ENCODE results near the gene VEPH1.

VEPH1 gene

GRCh38 chr3:157418104-157418503 lies 85.1 kb downstream of the VEPH1 start:
- H3K4me1 Mint-ChIP-seq (ENCODE audit: low read depth in 2 of 2): no peaks in the 10 kb centered on the region
- H3K4me3 Mint-ChIP-seq: no peak overlapping the region
- no peak for ATAC-seq (replicated peaks)
- no peaks in the 10 kb centered on the region for H3K27me3 Mint-ChIP-seq
- no peak for DNase-seq
- no peaks in the 10 kb centered on the region for H3K36me3 Mint-ChIP-seq (ENCODE audit: insufficient read depth)
- no peak overlapping the region for H3K27ac Mint-ChIP-seq
- peaks cover 0 to 2% of the 10 kb centered on the region in 2 donors for H3K9me3 Mint-ChIP-seq

GRCh38 chr3:157417247-157417646 lies 86.0 kb downstream of the VEPH1 start:
- Mint-ChIP-seq H3K27ac (no peak overlapping the region), H3K9me3 (no peaks in the 10 kb centered on the region)

GRCh38 chr3:157416347-157417087 lies 86.7 kb downstream of the VEPH1 start:
- Mint-ChIP-seq H3K27me3 (no peaks in the 10 kb centered on the region), H3K36me3 (ENCODE audit: insufficient read depth) (no peaks in the 10 kb centered on the region), H3K4me3 (no peak overlapping the region), H3K9me3 (no peaks in the 10 kb centered on the region), H3K27ac (no peak overlapping the region), H3K4me1 (ENCODE audit: low read depth in 2 of 2) (no peaks in the 10 kb centered on the region)
- ATAC-seq (replicated peaks) (no peak), DNase-seq (no peak)

More at GRCh38 chr3:157417247-157417646, 86.0 kb downstream of the VEPH1 start:
- H3K36me3 Mint-ChIP-seq (ENCODE audit: insufficient read depth): no peaks in the 10 kb centered on the region
- ATAC-seq (replicated peaks): no peak
- H3K4me1 Mint-ChIP-seq (ENCODE audit: low read depth in 2 of 2): no peaks in the 10 kb centered on the region
- H3K27me3 Mint-ChIP-seq: no peaks in the 10 kb centered on the region
- DNase-seq: no peak
- no peak overlapping the region for H3K4me3 Mint-ChIP-seq

GRCh38 chr3:157414861-157415260 lies 88.4 kb downstream of the VEPH1 start:
- H3K27ac Mint-ChIP-seq: no peak overlapping the region
- H3K36me3 Mint-ChIP-seq (ENCODE audit: insufficient read depth): no peaks in the 10 kb centered on the region
- H3K9me3 Mint-ChIP-seq: no peaks in the 10 kb centered on the region
- DNase-seq: no peak
- H3K4me1 Mint-ChIP-seq (ENCODE audit: low read depth in 2 of 2): no peaks in the 10 kb centered on the region
- no peak for ATAC-seq (replicated peaks)
- no peaks in the 10 kb centered on the region for H3K27me3 Mint-ChIP-seq
- no peak overlapping the region for H3K4me3 Mint-ChIP-seq

DNA sequence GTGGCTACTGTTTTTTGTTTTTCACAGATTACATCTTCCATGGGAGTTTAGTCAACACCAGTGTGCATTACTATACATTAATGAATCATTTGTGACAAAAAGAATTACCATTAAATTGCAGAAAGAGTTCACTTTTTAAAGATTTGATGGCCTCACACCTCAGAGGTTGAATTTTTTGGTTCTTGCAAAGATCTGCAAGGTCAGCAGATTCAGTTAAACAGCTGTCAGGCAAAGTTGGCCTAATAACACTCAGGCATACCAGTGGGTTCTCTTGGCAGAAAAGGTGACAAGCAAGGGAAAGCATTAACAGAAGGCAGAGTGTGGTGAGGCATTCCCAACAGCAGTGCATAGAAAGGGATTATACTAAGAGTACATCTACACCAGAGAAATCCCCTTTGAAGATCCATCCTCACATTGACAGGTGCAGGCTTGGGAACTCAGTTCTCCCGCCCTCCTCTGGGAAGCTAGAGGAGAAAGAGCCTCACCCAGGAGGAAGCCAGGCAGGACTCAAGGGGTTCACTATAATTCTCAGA lies 90.8 kb downstream of the VEPH1 start:
- Mint-ChIP-seq H3K4me1 (ENCODE audit: low read depth in 2 of 2) (no peaks in the 10 kb centered on the region), H3K36me3 (ENCODE audit: insufficient read depth) (no peaks in the 10 kb centered on the region), H3K9me3 (no peaks in the 10 kb centered on the region), H3K27ac (no peak overlapping the region), H3K4me3 (no peak overlapping the region), H3K27me3 (no peaks in the 10 kb centered on the region)
- DNase-seq (no peak), ATAC-seq (replicated peaks) (no peak)

GRCh38 chr3:157410945-157411344 lies 92.3 kb downstream of the VEPH1 start:
- Mint-ChIP-seq H3K4me1 (ENCODE audit: low read depth in 2 of 2) (no peaks in the 10 kb centered on the region), H3K4me3 (no peak overlapping the region), H3K27ac (no peak overlapping the region), H3K9me3 (no peaks in the 10 kb centered on the region), H3K27me3 (no peaks in the 10 kb centered on the region), H3K36me3 (ENCODE audit: insufficient read depth) (no peaks in the 10 kb centered on the region)
- ATAC-seq (replicated peaks) (no peak), DNase-seq (no peak)

- H3K9me3 Mint-ChIP-seq: peaks cover 0 to 4% of the 10 kb centered on the region in 2 donors
- no peaks in the 10 kb centered on the region for H3K4me1 Mint-ChIP-seq (ENCODE audit: low read depth in 2 of 2)
- no peaks in the 10 kb centered on the region for H3K36me3 Mint-ChIP-seq (ENCODE audit: insufficient read depth)
- H3K27ac Mint-ChIP-seq: no peak overlapping the region
- no peak overlapping the region for H3K4me3 Mint-ChIP-seq
- ATAC-seq (replicated peaks): no peak
- no peak for DNase-seq
- H3K27me3 Mint-ChIP-seq: peaks cover 0 to under 1% of the 10 kb centered on the region in 2 donors
These were observed 93.7 kb downstream of the VEPH1 start for GRCh38 chr3:157409516-157409915.

GRCh38 chr3:157408499-157409149 lies 94.6 kb downstream of the VEPH1 start:
- no peaks in the 10 kb centered on the region for H3K4me1 Mint-ChIP-seq (ENCODE audit: low read depth in 2 of 2)
- no peak overlapping the region for H3K4me3 Mint-ChIP-seq
- H3K36me3 Mint-ChIP-seq (ENCODE audit: insufficient read depth): no peaks in the 10 kb centered on the region

DNA sequence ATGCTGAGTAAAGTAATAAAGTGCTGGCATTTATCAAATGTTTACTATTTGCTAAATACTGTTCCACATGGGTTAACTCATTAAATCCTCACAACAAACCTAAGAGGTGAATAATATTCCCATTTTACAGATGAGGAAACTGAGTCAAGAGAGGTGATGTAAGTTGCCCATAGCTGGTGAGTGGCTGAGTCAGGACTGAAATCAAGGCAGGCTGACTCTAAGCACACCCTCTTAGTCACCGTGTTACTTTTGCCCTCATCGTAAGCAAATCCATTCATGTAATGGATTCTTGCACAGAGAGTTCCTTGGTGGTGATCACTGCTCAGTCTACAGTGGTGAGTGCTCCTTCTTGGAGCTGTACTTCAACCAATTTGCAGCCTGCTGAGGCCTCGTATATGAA lies 95.4 kb downstream of the VEPH1 start:
- Mint-ChIP-seq H3K27me3 (peaks cover 0 to 5% of the 10 kb centered on the region in 2 donors), H3K36me3 (ENCODE audit: insufficient read depth) (no peaks in the 10 kb centered on the region), H3K4me1 (ENCODE audit: low read depth in 2 of 2) (no peaks in the 10 kb centered on the region), H3K4me3 (no peak overlapping the region), H3K9me3 (peaks cover 0 to 6% of the 10 kb centered on the region in 2 donors), H3K27ac (no peak overlapping the region)
- DNase-seq (no peak), ATAC-seq (replicated peaks) (no peak)

More at GRCh38 chr3:157408499-157409149, 94.6 kb downstream of the VEPH1 start:
- Mint-ChIP-seq H3K9me3 (peaks cover 0 to 6% of the 10 kb centered on the region in 2 donors), H3K27ac (no peak overlapping the region), H3K27me3 (peaks cover 0 to 5% of the 10 kb centered on the region in 2 donors)
- no peak for ATAC-seq (replicated peaks)
- no peak for DNase-seq

- Mint-ChIP-seq H3K4me3 (no peak overlapping the region), H3K27me3 (peaks cover 0 to 9% of the 10 kb centered on the region in 2 donors), H3K9me3 (peaks cover 0 to 9% of the 10 kb centered on the region in 2 donors), H3K36me3 (ENCODE audit: insufficient read depth) (no peaks in the 10 kb centered on the region), H3K4me1 (ENCODE audit: low read depth in 2 of 2) (no peaks in the 10 kb centered on the region), H3K27ac (no peak overlapping the region)
- DNase-seq (no peak), ATAC-seq (replicated peaks) (no peak)
These were observed 96.8 kb downstream of the VEPH1 start for GRCh38 chr3:157406394-157406793.

DNA sequence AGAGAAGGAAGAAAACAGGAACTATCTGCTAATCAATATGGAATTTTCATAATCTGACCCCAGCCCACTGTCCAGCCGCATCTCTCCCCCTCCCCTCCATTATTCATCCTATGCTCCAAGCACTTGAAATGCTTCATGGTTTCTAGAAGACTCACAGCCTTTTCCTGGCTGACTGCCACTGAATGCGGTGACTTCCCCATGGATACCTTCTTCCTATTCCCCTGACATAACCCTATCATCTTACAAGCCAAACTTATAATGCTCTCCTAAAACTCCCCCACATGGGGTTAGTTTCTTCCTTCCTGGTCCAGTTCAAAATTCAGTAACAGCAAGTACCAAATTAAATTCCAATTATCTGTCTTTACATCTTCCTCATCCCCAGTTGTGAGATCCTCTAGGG lies 97.8 kb downstream of the VEPH1 start:
- ATAC-seq (replicated peaks): no peak
- no peaks in the 10 kb centered on the region for H3K4me1 Mint-ChIP-seq (ENCODE audit: low read depth in 2 of 2)
- DNase-seq: no peak
- H3K27ac Mint-ChIP-seq: no peak overlapping the region
- peaks cover 0 to 9% of the 10 kb centered on the region in 2 donors for H3K9me3 Mint-ChIP-seq
- H3K4me3 Mint-ChIP-seq: no peak overlapping the region
- no peaks in the 10 kb centered on the region for H3K36me3 Mint-ChIP-seq (ENCODE audit: insufficient read depth)
- peaks cover 0 to 9% of the 10 kb centered on the region in 2 donors for H3K27me3 Mint-ChIP-seq

GRCh38 chr3:157404381-157404780 lies 98.8 kb downstream of the VEPH1 start:
- DNase-seq: no peak
- no peaks in the 10 kb centered on the region for H3K4me1 Mint-ChIP-seq (ENCODE audit: low read depth in 2 of 2)
- ATAC-seq (replicated peaks): no peak
- H3K36me3 Mint-ChIP-seq (ENCODE audit: insufficient read depth): no peaks in the 10 kb centered on the region
- peaks cover 0 to 9% of the 10 kb centered on the region in 2 donors for H3K9me3 Mint-ChIP-seq
- no peak overlapping the region for H3K4me3 Mint-ChIP-seq
- peaks cover 0 to 9% of the 10 kb centered on the region in 2 donors for H3K27me3 Mint-ChIP-seq
- H3K27ac Mint-ChIP-seq: no peak overlapping the region

GRCh38 chr3:157398598-157398997 lies 104.6 kb downstream of the VEPH1 start:
- ATAC-seq (replicated peaks) (no peak), DNase-seq (no peak)
- H3K27ac Mint-ChIP-seq: no peak overlapping the region
- no peaks in the 10 kb centered on the region for H3K36me3 Mint-ChIP-seq (ENCODE audit: insufficient read depth)
- H3K27me3 Mint-ChIP-seq: peaks cover 16 to 22% of the 10 kb centered on the region in 2 donors
- no peaks in the 10 kb centered on the region for H3K4me1 Mint-ChIP-seq (ENCODE audit: low read depth in 2 of 2)
- no peak overlapping the region for H3K4me3 Mint-ChIP-seq
- peaks cover 5 to 11% of the 10 kb centered on the region in 2 donors for H3K9me3 Mint-ChIP-seq

- peaks cover 3 to 11% of the 10 kb centered on the region in 2 donors for H3K9me3 Mint-ChIP-seq
- no peak overlapping the region for H3K4me3 Mint-ChIP-seq
- no peak overlapping the region for H3K27ac Mint-ChIP-seq
- DNase-seq (no peak), ATAC-seq (replicated peaks) (no peak)
- H3K36me3 Mint-ChIP-seq (ENCODE audit: insufficient read depth): no peaks in the 10 kb centered on the region
- no peaks in the 10 kb centered on the region for H3K4me1 Mint-ChIP-seq (ENCODE audit: low read depth in 2 of 2)
- peaks cover 12 to 22% of the 10 kb centered on the region in 2 donors for H3K27me3 Mint-ChIP-seq
These were observed 108.8 kb downstream of the VEPH1 start for GRCh38 chr3:157394411-157394810.

Measured in effector memory CD8-positive, alpha-beta T cell (primary cell).